Transverse colon (tissue), 3 donors: ENCODE measurements around the gene METTL1.

Experiments
- CTCF ChIP-seq, 5 experiments: fragments of 200-600 bp in 3 of 5; fragments of 450-650 bp in 2 of 5; sonication (generic) in 3 of 5; IDR thresholded peaks; 1 replicate in 2 of 5; 2 replicates in 3 of 5; pipeline ENCODE4 v1.5.1; 2016 to 2017; ENCODE audit warnings: antibody characterized with exemption in 5 of 5, inconsistent platforms in 3 of 5, mild to moderate bottlenecking in 2 of 5, moderate library complexity in 1 of 5
- POLR2A ChIP-seq: fragments of 450-650 bp; IDR thresholded peaks from one replicate; pipeline ENCODE4 v1.6.1; 2016; ENCODE audit warnings: antibody characterized with exemption, mild to moderate bottlenecking, moderate library complexity

DNA sequence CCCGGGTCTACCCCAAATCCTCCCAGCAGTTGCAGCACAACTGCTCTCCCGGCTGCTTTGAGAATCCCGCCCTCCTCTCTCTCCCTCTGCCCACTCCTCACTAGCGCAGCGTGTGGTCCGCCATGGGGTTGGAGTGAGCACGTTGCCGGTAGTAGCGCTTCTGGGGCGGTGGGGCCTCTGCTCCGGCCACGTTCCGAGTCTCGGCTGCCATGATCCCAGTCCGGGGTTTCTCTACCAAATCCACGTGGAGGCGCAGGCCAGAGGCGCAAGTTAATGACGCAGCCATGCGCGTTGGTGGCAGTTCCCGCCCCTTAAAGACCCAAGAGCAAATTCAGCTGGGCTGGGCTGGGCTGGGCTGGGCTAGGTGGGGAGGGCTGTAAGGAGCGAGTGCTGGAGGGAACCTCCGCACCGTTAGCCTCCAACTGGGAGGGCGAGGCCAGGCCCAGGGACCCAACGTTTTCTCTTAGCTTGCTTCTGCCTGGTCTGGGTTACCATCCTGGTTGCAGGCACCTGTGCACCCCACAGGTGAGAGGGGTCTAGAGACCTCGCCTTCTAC is at the start of gene METTL1:
- TF ChIP-seq CTCF (IDR thresholded peaks at IDR 0.05) (no peak), POLR2A (peak; percentile 49)
